H1 (cell line): ENCODE measurements around the gene AFF1.

ENCODE experiments used
- ATF3 ChIP-seq: IDR thresholded peaks from 2 replicates; pipeline ENCODE4 v1.6.1; 2011; ENCODE audit warnings: low read depth, mild to moderate bottlenecking, low read length; ENCODE audit not compliant: insufficient read depth
- CTCF ChIP-seq, 3 experiments: IDR thresholded peaks; 1 replicate in 2 of 3; 2 replicates in 1 of 3; pipeline versions ENCODE4 v1.5.1 to v1.6.1; 2011; ENCODE audit warnings: low read length in 3 of 3, mild to moderate bottlenecking in 3 of 3, inconsistent platforms in 2 of 3, low read depth in 1 of 3, moderate library complexity in 1 of 3; ENCODE audit not compliant: insufficient read depth in 1 of 3; ENCODE audit errors: control extremely low read depth in 1 of 3
- GABPA ChIP-seq: IDR thresholded peaks from 2 replicates; pipeline ENCODE4 v1.6.1; 2011; ENCODE audit warnings: mild to moderate bottlenecking, low read length, moderate library complexity, borderline replicate concordance; ENCODE audit not compliant: insufficient read depth
- HDAC6 ChIP-seq: IDR thresholded peaks from one replicate; pipeline ENCODE4 v1.7.1; 2012; ENCODE audit warnings: low read depth, mild to moderate bottlenecking, inconsistent platforms, low read length, moderate library complexity
- POLR2A ChIP-seq, 2 experiments: IDR thresholded peaks; 1 replicate in 1 of 2; 2 replicates in 1 of 2; pipeline ENCODE4 v1.6.1; 2011; ENCODE audit warnings: low read depth in 2 of 2, low read length in 2 of 2, mild to moderate bottlenecking in 2 of 2; ENCODE audit errors: control extremely low read depth in 1 of 2
- RBBP5 ChIP-seq: IDR thresholded peaks from 2 replicates; pipeline ENCODE4 v1.7.1; 2012; ENCODE audit warnings: low read depth, mild to moderate bottlenecking, inconsistent platforms, low read length, moderate library complexity, borderline replicate concordance

GRCh38 chr4:87075876-87076275 lies 141.1 kb downstream of the AFF1 start:
- no peak for TF ChIP-seq CTCF (IDR thresholded peaks at IDR 0.05; ENCODE audit: control extremely low read depth in 1 of 3, insufficient read depth in 1 of 3, low read depth in 1 of 3, low read length in 3 of 3)
- TF ChIP-seq RBBP5, result no peak
- no peak for TF ChIP-seq ATF3
- no peak for TF ChIP-seq GABPA
- TF ChIP-seq HDAC6, result no peak
- TF ChIP-seq POLR2A (IDR thresholded peaks at IDR 0.05; ENCODE audit: control extremely low read depth in 1 of 2, low read depth in 2 of 2, low read length in 2 of 2), result no peak
